ENCODE results near the gene HHAT.
"Not testable (repeated sequence)": the region's sequence is repeated elsewhere in the genome, so short reads cannot be mapped to it uniquely, and the experiment has no call there.

Gene HHAT

DNA sequence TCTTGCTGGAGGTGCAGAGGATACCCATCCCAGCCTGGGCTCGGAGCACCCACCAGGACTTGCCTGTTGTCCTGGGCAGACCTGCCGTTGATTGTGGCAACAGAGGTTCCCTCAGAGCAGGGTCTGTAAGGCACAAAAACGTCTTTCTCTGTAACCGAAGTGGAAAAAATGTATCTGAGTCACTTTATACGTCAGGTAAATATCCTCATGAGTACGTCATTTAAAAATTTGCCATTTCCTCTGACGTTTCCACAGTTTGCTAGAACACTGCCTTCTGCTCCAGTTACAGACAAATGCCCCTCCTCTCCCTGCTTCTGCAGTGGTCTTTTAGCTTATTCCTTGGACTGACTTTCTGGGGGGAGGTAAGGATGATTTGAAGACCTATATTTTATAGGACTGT, 326.8 kb downstream of the HHAT start:
- no peak for DNase-seq

DNA sequence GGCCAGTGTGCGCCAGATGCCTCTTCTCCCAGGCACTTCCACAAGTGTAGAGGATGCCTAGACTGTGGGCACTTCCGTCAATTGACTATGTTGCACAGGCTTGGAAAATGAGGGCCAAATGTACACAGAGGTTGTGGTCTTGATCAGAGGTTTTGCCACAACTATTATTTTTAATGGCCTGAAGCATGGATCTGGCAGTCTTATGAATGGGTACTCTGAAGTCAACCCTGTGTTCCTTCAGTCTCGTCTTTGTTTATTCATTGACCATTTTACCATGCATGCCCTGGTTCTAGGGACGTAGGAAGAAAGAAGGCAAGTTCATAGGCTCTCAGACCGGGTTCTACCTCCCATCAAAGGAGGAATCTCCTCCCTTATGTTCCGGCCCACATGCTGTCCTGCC, 329.1 kb downstream of the HHAT start:
- DNase-seq: no peak

DNA sequence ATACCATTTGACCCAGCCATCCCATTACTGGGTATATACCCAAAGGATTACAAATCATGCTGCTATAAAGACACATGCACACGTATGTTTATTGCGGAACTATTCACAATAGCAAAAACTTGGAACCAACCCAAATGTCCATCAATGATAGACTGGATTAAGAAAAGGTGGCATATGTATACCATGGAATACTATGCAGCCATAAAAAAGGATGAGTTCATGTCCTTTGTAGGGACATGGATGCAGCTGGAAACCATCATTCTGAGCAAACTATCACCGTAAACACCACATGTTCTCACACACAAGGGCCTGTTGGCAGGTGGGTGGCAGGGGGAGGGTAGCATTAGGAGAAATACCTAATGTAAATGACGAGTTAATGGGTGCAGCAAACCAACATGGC, 332.8 kb downstream of the HHAT start:
- DNase-seq: not testable (repeated sequence)

DNA sequence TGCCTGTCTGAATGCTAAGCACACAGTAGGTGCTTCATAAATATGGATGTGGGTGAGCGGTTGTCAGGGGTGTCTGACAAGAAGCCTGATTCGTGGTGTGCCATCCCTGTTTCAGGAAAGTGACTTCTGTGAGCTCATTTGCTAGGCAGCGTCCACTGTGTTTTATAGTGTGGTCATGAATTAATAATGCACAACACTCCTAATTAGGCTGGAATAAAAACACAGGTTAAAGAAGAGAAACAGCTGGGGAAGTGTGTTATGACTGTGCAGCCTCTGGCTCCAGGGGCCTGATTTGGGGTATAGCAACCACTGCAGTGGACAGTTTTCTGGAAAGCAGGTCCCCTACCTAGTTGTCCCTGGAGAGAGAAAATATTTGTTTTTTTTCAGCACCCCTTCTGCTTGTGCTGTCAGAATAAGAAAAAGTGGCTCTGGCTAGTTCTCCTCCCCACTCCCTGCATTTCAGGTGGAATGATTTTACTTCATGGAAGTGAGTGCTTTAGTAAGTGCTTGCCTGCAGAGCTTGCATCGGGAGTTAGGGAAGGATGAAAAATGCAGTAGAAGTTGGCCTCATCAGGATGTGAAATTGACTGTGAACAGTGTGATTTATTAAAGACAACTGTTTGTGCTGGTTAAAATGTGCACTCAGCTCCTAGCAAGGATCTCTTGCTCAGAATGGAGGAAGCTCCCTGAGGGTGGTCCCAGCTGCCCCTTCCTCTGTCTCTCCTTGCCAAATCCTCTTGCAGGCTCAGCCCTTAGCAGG, 333.8 kb downstream of the HHAT start:
- no peak for DNase-seq

DNA sequence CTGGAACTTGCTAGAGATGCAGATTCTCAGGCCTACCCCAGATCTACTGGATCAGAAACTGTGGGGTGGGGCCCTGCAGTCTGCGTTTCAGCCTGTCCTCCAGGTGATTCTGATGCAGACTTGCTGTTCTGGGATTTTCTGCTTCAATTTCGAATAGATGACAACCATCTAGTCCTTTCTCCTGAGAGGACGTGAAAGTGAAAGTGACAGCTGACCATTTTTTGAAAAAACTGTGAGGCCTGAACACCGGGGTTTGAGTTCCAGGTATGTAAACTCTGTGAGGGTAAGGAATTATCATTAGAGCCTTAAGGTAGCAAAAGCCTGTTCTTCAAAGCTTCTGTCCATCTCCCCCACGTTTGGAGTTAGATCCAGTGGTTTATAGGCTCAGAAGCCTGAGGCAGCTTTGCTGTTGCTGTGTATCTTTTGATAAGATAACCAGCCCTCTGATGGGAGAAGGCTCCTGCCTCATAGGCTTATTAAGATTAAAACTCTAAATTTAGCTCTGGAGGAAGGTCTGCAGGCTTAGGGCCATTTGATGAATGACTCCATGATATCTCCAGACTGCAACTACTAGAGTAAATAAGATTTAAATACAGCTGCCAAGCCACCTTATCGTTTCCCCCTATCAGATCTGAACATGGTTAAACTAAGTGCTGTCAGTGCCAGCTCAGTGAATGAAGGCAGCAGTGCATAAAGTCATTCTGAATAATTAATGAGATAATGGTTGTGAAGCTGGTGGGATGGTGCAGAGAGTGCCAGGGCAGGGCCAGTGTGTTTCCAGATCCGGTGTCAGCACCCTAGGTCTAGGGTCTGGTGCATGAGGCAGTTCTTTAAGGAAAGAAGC, 335.2 kb downstream of the HHAT start:
- DNase-seq: no peak

DNA sequence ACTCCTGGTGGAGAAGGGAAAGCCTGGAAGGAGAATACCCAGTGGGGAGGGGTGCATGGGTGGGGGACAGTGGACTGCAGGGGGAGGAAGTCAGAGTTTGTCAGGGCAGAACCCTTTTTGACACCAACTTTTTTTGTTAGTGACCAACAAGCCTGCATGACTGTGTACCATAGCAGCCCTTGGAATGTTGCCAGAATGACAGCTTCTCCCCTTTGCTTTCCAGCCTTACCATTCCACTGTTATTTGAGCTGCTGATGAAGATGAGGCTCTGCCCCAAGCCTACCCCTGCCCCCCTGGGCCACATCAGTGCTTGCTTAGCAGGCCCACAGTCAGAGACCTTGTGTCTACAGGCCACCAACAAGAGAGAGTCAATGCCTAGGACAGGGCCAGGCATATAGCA, 341.2 kb downstream of the HHAT start:
- no peak for DNase-seq

DNA sequence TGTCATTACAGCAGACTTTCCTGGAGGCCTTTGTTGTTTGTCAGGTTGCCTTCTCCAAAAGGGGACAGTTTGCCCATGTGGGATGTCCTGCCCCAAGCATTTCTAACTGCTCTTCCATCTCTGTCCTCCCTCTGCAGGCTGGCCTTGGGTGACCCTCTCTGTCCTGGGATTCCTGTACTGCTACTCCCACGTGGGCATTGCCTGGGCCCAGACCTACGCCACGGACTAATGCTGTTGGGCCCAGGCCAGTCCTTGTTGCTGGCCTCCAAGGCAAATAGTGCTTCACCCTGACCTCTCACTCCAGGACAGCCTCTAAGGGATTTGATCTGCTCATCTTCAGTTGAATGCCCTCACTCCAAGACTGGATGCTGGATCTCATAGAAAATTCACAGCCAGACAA, 345.4 kb downstream of the HHAT start:
- DNase-seq: no peak

DNA sequence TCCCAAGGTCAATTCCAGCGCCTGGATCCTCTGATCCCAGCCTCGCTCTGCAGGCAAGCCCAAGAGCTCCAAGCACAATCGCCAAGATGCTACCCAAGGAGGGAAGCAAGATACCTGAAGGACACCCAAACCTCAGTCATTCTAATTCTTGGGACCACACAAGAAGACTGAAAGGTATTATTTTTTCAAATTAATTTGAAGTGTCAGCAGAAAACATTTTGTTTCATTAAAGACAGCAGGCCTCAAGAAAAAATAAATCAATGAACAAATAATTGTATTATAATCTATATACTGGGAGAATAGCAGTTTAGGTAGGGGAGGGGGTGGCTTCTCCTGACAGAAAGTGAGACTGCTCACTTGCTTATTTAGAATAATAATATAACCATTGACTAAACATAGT, 347.8 kb downstream of the HHAT start:
- DNase-seq: no peak

DNA sequence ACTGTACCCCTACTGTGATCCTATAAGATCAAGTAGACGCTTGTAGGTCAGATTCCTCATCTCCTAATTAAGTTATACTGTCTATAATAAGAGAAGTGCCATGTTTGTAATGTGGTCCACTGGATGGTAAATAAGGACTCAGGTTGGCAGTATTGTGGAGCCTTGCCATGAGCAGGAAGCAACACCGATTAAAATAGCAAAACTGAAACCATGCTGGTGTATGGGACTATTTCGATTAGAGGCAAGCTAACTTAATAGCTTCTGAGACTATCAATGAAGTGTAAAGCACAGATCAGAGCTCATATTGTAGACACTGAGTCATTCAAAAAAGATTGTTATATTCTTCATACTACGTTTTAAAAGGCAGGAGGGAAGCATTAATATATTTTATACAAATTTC, 348.8 kb downstream of the HHAT start:
- DNase-seq: no peak

DNA sequence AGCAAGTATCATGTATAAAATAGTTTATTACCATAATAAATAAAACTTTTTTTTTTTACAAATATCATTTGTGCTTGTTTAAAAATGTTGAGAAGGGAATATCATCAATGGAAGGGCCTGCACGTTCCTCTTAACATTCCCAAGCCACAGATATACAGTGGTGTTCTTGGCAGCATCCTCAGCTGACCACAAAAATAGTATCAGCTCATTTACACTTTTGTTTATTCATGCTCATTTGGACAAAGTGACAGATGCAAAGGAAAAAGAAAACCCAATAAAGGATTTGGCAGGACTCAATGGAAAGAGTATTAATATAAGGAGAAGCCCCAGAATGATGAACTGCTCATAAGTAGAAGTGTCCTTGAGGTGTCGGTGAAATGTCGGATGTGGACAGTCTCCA, 349.6 kb downstream of the HHAT start:
- no peak for DNase-seq

DNA sequence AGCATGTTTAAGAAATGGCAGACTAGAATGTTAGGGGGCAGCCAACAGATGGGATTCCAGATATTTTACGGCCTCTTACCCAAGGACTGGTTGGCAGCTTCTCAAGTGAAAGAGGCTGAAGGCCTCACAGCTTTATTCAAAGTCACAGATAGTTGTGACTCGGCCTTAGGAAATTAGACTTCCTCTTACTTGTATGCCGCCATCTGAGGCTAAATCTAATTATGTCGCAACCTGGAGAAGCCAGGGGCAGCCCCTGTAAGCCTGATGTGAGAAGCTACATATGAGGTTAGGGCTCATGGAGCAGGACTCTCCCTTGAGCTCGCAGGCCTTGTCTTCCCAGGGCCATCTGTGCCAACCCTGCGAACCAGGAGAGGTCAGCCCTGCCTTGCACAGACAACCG, 352.5 kb downstream of the HHAT start:
- DNase-seq: no peak

DNA sequence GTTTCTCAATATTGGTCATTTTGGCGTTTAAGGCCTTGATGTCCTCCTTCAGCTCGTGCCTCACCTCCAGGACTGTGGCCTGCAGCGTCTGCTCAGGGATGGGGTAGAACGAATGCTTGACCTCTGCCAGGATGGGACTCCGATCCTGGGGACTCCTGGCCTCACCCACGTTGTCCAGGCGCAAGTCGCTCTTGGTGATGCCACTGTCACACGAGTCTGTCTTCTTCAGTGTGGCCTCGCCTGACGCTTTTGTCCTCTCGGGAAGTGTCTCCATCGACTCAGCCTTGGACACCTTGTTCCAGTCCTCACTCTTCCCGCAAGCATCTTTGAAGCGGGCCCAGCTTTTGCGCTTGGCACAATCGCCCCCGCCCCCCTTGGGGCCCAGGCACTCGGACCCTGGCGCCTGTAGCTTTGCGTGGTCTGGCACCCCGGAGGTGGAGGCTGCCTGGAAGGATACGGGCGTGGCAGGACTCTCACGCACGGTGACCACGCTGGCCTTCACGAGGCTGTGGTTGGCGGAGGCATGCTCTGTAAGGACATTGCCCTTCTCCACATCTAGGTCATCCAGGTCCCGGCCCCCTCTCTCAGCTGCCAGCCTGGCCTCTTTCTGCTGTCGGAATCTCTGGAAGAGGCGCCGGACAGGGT, 354.8 kb downstream of the HHAT start:
- no peak for DNase-seq

DNA sequence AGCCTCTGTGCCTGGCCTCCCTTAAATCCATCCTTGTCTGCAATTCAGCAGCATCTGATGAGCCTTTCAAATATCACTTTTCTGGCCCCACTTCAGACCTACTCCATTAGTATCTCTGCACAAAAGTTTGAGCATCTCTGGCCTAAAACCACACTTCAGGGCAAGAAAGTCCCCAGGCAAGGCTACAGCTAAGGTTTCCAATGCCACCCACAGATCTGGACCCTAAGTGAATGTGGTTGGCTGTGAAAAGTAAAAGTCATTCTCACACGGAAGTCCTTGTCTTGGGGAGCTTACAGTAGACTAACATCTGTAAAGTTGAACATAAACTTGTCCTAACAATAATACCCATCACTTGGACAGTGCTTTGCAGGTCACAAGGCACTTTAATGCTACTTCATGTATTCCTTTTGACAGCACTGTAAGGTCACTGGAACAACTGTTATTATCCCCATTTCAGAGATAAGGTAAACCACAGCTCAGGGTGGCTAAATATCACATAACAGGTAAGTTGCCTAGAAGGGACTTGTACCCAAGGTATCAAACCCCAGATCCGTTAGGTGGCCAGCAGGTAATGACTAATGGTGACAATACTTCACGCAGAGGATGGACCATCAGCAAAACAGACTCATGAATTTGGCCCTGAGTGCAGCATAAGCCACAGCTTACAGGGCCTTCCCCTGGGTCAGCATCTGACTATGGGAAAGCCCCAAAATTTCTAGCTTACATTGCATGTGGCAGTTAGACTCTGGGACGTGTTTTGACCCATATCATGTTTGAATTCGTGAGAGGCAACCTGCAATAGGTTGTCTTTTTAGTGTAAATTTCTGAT, 356.0 kb downstream of the HHAT start:
- no peak for DNase-seq

DNA sequence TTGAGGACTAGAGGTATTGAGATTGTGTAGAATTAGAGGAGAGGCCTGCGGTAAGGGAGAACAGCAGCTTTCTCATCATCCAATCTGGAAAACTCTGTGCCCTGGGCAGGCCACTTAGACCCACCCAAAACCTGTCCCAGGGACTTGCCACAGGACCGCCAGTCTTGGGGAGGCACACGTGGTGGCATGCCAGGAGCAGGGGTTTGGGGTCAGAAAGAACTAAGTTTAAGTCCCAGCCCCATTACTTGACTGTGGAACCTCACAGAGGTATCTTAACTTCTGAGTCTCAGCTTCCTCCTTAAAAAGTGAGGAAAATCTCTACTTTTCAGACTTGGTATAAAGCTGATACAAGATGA, 356.6 kb downstream of the HHAT start:
- no peak for DNase-seq

DNA sequence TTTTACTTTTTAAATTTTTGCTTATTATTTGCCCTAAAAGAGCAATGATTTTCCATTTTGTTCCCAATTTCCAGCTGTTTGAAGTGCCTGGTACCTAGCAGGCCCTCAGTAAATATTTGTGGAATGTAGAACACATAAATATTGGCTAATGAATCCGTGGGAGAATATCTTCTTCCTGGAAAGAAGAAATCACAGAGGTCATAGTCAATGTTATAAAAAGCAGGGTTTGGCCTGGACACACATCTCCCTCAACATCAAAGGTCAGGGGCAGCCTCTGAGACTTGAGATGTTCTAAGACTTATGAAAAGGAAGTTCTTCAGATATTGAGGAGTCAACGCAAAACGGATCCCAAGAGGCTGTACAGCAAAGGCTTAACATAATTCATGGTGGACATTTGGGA, 358.1 kb downstream of the HHAT start:
- no peak for DNase-seq

DNA sequence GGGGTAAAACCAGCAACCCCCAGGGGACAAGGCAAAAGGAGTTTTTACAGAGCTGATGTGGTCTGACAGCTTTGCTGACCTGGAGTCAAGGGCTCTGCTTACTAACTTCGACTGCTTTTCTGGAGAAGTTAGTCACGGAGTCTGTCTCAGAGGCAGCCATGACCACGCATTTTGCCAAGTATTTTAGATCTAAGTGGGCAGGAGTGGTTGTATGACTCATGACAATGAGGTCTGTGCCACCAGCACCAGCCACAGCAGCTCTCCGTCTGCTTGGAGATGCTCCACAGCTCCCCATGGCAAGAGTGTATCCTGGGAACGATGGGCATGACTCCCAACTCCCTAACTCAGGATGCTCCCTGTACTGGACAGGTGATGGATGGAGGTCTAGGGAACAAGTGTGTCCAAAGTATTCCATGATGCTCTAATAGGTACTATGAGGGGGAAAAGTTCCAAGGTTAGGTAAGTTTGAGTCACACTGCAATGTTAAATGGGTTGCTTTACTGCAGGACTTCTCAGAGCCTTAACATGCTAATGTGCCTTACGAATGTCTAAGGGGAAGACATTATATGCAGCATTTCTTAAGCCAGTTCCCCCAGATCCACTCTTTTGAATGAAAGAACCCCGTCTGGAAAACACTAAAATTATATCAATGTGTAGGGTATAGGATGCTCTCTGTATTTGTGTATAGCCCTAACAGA, 359.0 kb downstream of the HHAT start:
- DNase-seq: no peak

DNA sequence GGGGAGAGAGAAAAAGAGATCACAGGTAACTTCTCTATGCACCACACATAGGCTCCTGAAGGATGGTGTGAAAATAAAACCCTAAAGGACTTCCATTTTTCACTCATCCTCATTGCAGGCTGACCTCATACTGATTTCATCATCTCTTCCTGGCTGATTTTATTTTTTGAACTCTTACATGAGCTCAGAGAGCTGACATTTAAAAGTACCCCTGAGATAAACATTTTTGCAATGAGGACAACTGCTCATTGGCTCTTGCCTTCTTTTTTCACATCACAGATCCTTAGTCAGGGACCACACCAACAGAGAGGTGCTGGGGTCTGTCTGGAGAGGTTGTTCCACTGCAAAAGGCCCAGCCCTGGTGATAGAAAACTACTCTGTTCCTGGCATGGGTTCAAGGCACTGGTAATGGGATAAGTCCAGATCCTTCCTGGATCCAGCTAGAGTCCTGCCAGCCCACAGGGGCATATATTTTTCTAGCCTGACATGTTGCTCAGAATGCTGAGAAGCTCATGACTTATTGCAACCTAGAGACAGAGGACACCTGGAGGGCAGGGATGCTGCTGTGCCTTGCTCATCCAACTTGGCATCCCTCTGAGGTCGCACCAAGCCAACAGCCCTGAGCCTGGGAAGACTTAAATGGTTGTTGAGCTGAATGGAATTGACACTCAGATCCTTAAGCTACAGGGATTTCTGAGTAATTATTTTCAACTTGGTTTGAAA, 360.0 kb downstream of the HHAT start:
- DNase-seq: no peak

DNA sequence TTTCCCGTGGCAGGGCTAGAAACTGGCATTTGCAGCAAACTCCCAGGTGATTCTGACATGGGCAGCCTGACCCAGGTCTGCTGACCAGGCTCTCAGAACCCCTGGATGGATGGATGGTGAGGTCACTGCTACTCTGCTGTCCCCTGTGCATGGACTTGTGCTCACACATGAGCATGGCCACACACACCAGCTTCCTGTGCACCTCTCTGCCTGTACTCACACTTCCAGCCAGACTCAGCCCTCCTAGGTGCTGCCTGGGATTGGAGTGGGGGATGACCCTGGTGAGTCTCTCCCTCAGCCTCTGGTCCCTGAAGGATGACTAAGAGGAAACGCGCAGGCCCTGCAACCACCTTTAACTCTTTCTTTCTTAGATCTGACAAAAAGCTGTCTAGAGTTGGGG, 361.1 kb downstream of the HHAT start:
- no peak for DNase-seq

DNA sequence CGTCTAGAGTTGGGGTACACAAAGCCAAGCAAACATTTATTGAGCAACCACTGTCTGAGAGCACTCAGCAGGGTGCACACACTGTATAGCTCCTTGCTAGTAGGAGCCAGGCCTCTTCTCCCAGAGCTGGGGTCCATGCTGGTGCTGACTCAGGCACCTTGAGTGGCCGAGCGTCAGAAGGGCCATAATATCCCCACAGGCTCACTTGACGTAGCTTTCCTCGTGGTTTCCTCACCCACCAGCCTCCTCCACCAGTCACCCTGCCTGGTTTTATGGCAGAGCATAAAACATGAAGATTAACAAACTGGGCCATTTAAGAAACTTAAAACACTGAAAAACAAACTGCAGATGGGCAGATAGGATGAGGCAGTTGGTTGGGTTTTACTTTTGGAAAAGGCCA, 361.5 kb downstream of the HHAT start:
- no peak for DNase-seq

DNA sequence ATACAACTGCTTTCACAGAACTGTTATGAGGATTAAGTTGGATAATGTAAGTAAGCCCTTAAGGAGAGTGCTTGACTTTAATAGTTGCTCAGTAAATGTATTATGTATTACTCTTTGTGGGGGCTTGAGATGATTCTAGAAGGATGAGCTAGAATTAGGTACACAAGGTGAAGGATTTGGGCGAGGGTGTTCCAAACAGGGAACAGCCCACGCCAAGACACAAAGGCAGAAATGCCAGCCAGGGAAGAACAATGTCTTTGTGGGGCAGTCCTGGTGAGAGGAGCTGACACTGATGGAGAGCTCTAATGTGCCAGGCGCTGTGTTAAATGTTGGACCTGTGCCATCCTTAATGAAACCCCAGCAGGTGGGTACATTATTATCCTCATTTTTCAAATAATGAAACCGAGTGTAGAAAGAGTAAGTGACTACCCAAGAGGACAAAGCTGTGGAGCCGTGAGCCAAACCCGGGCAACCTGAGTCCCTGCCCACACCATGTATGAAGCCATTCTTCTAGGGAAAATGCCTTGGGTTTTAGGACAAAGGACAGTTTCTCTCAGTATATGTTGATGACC, 362.4 kb downstream of the HHAT start:
- DNase-seq: no peak

DNA sequence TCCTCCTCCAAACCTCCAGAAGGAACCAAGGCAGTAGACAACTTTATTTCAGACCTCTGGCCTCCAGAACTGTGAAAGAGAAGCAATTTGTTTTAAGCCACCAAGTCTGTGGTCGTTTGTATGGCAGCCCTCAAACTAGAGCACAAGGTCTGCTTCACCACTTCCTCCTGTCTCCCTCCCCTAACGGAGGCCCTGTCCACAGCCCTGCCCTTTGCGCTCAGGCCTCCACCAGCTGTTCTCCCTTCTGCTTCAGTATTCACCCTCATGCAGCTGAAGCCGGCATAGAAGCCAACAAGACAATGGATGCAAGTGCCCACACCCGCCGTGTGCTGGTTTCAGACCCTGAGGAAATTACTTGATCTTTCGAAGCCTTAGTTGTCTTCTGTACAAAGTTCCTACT, 364.1 kb downstream of the HHAT start:
- no peak for DNase-seq

DNA sequence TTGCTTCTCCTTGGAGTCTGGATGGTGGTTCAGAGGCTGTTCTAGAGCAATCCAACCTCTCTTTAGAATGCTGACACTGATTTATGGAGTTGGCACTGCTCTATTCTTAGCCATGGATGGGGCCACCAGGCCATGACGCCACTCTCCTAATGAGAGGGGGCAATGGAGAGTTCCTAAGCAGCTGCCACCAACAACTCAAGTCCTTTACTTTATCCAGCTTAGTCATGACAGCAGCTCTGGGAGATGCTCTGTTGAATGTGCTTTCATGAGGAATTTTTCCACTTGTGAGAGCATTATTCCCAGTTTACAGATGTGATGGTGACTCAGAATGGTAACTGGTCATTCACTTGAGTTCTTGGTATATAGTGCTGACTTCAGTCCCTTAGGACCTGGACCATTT, 366.3 kb downstream of the HHAT start:
- no peak for DNase-seq
